Tibial artery (tissue), 4 donors: ENCODE results near the gene TUBE1.

ENCODE experiments used
- DNase-seq, 2 donors: peaks; one replicate each; pipeline ENCODE4 v3.0.0-alpha.2; 2019
- H3K27ac ChIP-seq, 2 donors: fragments of 200-600 bp; sonication (generic) in 1 of 2; 1 replicate in 1 of 2; 2 replicates in 1 of 2; pipeline ENCODE4 v1.5.1; 2018 to 2019; ENCODE audit warnings: mild to moderate bottlenecking in 1 of 2
- H3K27me3 ChIP-seq, 2 donors: fragments of 200-600 bp; sonication (generic) in 1 of 2; one replicate each; pipeline versions ENCODE4 v1.5.1 to v1.6.0; 2016 to 2019
- H3K36me3 ChIP-seq, 3 donors: fragments of 200-600 bp; sonication (generic) in 2 of 3; one replicate each; pipeline ENCODE4 v1.5.1; 2016 to 2019; ENCODE audit warnings: mild to moderate bottlenecking in 2 of 3
- H3K4me1 ChIP-seq, 4 donors: fragments of 200-600 bp; sonication (generic) in 2 of 4; 1 replicate in 3 of 4; 2 replicates in 1 of 4; pipeline ENCODE4 v1.5.1; 2016 to 2019
- H3K4me3 ChIP-seq, 2 donors: fragments of 200-600 bp; sonication (generic) in 1 of 2; 1 replicate in 1 of 2; 2 replicates in 1 of 2; pipeline ENCODE4 v1.5.1; 2018 to 2019; ENCODE audit warnings: mild to moderate bottlenecking in 2 of 2
- H3K9me3 ChIP-seq, 3 donors: fragments of 200-600 bp; sonication (generic) in 1 of 3; one replicate each; pipeline ENCODE4 v1.5.1; 2016 to 2019
- intact Hi-C: fragments of 100-400 bp; cut with DNase I; formaldehyde crosslinking; loops from one replicate; pipeline ENCODE4 v1.15.0; 2023; ENCODE audit warnings: low total_unique reads
- TF ChIP-seq, protein P1 (sequence below), 2 experiments: fragments of 200-600 bp in 1 of 2; fragments of 450-650 bp in 1 of 2; IDR thresholded peaks; one replicate each; pipeline ENCODE4 v1.5.1; 2017 to 2019; ENCODE audit warnings: antibody characterized with exemption in 2 of 2, mild to moderate bottlenecking in 1 of 2, moderate library complexity in 1 of 2

Gene TUBE1

DNA sequence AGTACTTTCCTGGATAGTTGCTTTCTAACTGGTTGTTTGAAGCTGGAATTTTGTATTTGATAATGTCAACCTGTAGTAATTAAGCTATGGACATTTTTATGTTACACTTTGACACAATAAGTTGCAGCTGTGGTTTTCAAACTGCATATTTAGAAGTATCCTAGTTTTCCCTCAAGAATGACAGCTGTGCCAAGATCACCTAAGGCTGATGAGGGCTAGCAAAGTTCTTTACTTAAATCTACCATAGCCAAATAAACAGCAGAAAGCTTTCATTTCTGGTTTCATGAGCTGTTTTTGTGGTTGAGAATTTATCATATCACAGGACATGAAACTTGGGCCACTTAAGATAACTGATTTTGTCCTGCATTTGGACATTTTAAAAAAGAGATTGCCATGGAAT, 30.8 kb upstream of the TUBE1 start:
- intact Hi-C loops, result no loop called here
- no peak overlapping the region for H3K4me3 ChIP-seq
- no peak overlapping the region for H3K27ac ChIP-seq
- TF ChIP-seq, protein P1, sequence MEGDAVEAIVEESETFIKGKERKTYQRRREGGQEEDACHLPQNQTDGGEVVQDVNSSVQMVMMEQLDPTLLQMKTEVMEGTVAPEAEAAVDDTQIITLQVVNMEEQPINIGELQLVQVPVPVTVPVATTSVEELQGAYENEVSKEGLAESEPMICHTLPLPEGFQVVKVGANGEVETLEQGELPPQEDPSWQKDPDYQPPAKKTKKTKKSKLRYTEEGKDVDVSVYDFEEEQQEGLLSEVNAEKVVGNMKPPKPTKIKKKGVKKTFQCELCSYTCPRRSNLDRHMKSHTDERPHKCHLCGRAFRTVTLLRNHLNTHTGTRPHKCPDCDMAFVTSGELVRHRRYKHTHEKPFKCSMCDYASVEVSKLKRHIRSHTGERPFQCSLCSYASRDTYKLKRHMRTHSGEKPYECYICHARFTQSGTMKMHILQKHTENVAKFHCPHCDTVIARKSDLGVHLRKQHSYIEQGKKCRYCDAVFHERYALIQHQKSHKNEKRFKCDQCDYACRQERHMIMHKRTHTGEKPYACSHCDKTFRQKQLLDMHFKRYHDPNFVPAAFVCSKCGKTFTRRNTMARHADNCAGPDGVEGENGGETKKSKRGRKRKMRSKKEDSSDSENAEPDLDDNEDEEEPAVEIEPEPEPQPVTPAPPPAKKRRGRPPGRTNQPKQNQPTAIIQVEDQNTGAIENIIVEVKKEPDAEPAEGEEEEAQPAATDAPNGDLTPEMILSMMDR (IDR thresholded peaks at IDR 0.05), result no peak
- H3K27me3 ChIP-seq, result no peaks in the 10 kb centered on the region
- H3K4me1 ChIP-seq, result no peaks in the 10 kb centered on the region
- H3K9me3 ChIP-seq, result no peaks in the 10 kb centered on the region
- peaks cover 72 to 89% (median 74%) of the 10 kb centered on the region in 3 donors for H3K36me3 ChIP-seq
- DNase-seq, result no peak

DNA sequence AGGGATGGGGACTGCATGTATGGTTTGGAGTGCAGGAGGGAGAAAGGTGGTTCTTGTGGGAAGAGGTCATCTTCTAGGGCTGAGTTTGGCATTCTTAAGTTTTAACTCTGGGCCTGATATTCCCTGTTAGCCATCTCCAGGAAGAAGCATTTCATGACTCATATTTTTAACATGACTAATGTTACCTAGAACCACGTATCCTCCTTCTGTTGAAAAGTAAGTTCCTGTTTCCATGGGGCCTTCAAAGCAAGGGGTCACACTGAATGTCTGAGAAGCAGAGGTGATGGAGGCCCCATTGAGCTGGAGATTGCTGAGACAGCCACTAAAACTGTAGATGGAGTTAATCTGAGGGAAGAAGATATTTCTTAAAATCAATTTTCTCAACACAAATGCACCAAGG, 30.3 kb upstream of the TUBE1 start:
- Histone ChIP-seq H3K4me3 (no peak overlapping the region), H3K9me3 (no peaks in the 10 kb centered on the region), H3K4me1 (no peaks in the 10 kb centered on the region), H3K36me3 (peaks cover 72 to 86% (median 79%) of the 10 kb centered on the region in 3 donors), H3K27ac (no peak overlapping the region), H3K27me3 (no peaks in the 10 kb centered on the region)
- TF ChIP-seq, protein P1 (IDR thresholded peaks at IDR 0.05), result no peak
- no peak for DNase-seq
- intact Hi-C loops, result no loop called here

DNA sequence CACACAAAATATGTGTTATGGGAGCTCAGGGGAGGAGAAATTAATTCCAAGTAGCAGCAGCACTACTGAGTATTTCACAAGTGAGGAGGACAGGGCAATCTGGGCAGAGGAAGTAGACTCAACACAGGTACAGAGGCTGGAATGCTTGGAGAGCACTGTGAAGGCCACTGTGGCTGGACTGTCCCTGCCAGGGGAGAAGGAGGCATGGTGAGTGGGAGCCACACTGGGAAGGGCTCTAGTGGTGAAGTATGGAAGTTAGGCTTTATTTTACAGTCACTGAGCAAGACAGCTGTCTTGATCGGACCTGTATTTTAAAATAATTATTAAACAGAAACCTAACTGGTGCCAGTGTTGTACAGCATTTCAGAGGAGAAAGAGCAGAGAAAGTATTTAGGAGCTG, 28.9 kb upstream of the TUBE1 start:
- Histone ChIP-seq H3K36me3 (peaks cover 67 to 89% (median 82%) of the 10 kb centered on the region in 3 donors), H3K27ac (no peak overlapping the region), H3K4me1 (no peaks in the 10 kb centered on the region), H3K27me3 (no peaks in the 10 kb centered on the region), H3K9me3 (no peaks in the 10 kb centered on the region), H3K4me3 (no peak overlapping the region)
- intact Hi-C loops, result no loop called here
- DNase-seq, result no peak
- TF ChIP-seq, protein P1 (IDR thresholded peaks at IDR 0.05), result no peak

DNA sequence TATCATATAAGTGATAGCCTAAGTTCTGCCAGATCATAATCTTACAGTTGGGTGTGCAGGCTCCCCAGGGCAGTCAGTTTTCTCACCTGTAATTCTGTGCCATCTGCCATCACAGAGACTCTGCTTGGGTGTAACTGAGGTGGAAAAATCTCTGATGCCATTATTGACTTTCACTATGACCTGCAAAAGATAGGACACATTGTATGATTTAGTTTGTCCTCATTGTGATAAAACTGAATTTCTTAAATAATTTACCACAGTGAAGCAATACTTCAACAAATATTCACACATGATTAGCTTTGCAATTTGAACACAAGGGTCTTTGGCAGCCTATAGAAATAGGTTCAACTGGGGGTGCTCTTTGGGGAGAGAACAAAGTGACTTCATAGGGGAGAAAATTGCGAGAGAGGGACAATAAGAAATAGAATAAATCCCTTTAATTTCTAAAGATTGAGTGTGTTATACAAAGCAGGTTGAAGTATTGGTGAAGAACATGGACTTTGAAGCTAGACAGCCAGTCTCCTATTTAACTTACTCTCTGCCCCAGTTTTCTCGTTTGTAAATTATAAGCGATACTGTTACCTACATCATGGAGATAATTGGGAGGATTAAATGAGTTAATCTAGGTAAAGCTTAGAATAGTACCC, 27.4 kb upstream of the TUBE1 start:
- intact Hi-C loops, result no loop called here
- Histone ChIP-seq H3K9me3 (no peaks in the 10 kb centered on the region), H3K27ac (no peak overlapping the region), H3K36me3 (peaks cover 61 to 89% (median 72%) of the 10 kb centered on the region in 3 donors), H3K4me1 (no peaks in the 10 kb centered on the region), H3K27me3 (no peaks in the 10 kb centered on the region), H3K4me3 (no peak overlapping the region)
- no peak for DNase-seq
- TF ChIP-seq, protein P1 (IDR thresholded peaks at IDR 0.05), result no peak

DNA sequence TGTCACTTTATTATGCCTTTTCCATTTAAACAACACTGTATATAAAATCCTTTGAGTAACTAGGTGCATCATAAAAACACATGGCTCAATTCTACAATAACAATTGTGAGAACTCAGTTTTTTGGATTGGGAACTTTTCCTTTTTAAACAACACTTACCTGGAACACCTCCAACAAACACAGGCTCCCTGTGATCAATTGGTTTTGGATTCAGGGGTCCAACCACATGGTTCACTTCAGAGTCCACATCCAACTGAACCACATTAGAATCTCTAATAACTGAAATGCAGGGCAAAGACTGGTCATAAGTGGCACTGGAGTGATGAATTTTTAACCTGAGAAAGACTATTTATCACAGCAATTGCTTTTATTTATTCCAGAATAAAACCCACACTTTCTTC, 26.6 kb upstream of the TUBE1 start:
- no peak overlapping the region for H3K27ac ChIP-seq
- no peaks in the 10 kb centered on the region for H3K27me3 ChIP-seq
- peaks cover 57 to 89% (median 70%) of the 10 kb centered on the region in 3 donors for H3K36me3 ChIP-seq
- no peak overlapping the region for H3K4me3 ChIP-seq
- no peak for DNase-seq
- H3K9me3 ChIP-seq, result no peaks in the 10 kb centered on the region
- no peaks in the 10 kb centered on the region for H3K4me1 ChIP-seq
- TF ChIP-seq, protein P1 (IDR thresholded peaks at IDR 0.05), result no peak
- intact Hi-C loops, result no loop called here

DNA sequence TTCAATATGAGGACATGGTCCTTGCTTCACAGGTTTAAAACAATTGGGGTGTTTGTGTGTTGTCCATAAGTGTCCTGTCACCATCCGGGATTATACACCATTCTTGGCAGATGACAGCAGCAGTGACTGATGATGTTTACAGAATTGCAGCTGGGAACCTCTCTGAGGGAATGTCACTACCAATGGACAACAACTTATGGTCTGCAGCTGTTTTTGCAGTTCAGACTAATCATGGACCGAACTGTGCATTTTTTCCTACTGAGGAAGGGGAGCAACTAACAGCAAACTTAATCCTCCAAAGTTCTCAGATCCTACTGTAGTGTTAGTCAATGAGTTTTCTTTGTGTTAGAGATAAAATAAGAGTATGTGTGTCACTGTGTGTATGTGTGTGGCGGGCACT, 26.1 kb upstream of the TUBE1 start:
- Histone ChIP-seq H3K4me1 (no peaks in the 10 kb centered on the region), H3K27ac (no peak overlapping the region), H3K27me3 (no peaks in the 10 kb centered on the region), H3K4me3 (no peak overlapping the region), H3K36me3 (peaks cover 57 to 89% (median 70%) of the 10 kb centered on the region in 3 donors), H3K9me3 (no peaks in the 10 kb centered on the region)
- no peak for DNase-seq
- intact Hi-C loops, result no loop called here
- TF ChIP-seq, protein P1 (IDR thresholded peaks at IDR 0.05), result no peak
